T-helper 17 cell (primary cell): ENCODE results near the gene GPC6. TPM values are rescaled to one million over a fixed set of nuclear protein-coding genes. Genes with fewer than 3 reads are reported as not detected.

Experiments used
- ATAC-seq: fragments of 150-1000 bp; cut with Tn5 transposase; 2 replicates; pipeline ENCODE4 v1.10.0; 2021; ENCODE audit warnings: mild to moderate bottlenecking, moderate library complexity
- DNase-seq, 3 donors: peaks; one replicate each; pipeline versions ENCODE4 v3.0.0 to v3.0.0-alpha.2; 2020 to 2021
- H3K9me3 ChIP-seq: one replicate; pipeline ENCODE4 v1.7.0; 2013; ENCODE audit warnings: low read length, mild to moderate bottlenecking; ENCODE audit not compliant: control insufficient read depth, poor library complexity, severe bottlenecking
- H3K27ac Mint-ChIP-seq: one replicate; pipeline ENCODE4 v1.8.0; 2022; ENCODE audit warnings: mild to moderate bottlenecking, moderate library complexity, mixed read lengths
- H3K27me3 Mint-ChIP-seq: one replicate; pipeline ENCODE4 v1.8.0; 2022; ENCODE audit warnings: mixed read lengths
- H3K36me3 Mint-ChIP-seq: one replicate; pipeline ENCODE4 v1.8.0; 2022; ENCODE audit warnings: low read depth, mixed read lengths
- H3K4me1 Mint-ChIP-seq: one replicate; pipeline ENCODE4 v1.8.0; 2022; ENCODE audit warnings: mild to moderate bottlenecking, mixed read lengths
- H3K4me3 Mint-ChIP-seq: one replicate; pipeline ENCODE4 v1.8.0; 2022; ENCODE audit warnings: mild to moderate bottlenecking, moderate library complexity, mixed read lengths
- total RNA-seq, 4 donors: library from RNA in 2 of 4; stranded (reverse) in 2 of 4; gene quantifications; one replicate each; pipeline ENCODE4 v1.2.3 and lab custom pipeline; 2022 to 2026

Gene GPC6
- total RNA-seq, 2 donors from 2014 or later = not detected

DNA sequence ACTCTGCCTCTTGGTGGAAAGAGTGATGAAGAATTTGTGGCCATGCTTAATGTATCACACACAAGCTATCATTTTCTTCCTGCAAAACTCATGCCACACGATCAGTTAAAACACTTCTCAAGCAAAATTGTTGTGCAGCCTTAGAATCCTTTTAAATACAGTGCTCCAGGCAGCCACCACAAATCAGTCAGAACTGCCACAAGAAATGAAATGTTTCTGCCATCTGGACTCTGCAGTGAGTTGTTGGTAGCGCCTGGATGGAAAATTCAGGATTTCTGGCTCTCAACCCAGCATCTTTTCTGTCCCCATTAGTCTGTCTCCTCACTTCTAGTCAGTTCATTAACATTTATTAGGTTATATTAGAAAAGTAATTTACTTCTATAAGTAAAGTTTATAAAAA is 179.5 kb downstream of the GPC6 start:
- Mint-ChIP-seq H3K36me3 (no peaks in the 10 kb centered on the region), H3K27ac (no peak overlapping the region), H3K27me3 (no peaks in the 10 kb centered on the region), H3K4me1 (no peaks in the 10 kb centered on the region), H3K4me3 (no peak overlapping the region)
- ATAC-seq = no peak
- DNase-seq = no peak
- no peaks in the 10 kb centered on the region for H3K9me3 ChIP-seq

DNA sequence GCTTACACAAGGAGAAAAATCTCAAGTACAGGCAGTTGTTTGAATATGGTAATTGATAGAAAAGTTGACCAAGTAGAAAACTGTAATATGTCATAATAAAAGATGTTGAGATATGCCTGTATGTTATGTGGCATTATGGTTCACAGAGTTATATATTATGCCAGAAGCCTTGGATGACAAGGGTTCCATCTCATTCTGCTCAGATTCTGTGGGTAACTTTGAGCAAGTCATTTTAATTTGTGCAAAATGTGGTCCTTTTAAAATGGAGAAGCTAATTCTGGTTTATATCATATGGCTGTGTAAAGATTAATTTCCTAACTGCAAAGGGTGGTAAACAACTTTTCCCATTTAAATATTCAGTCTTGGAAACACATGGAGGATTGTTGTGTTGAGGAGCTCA is 180.9 kb downstream of the GPC6 start:
- H3K27me3 Mint-ChIP-seq = no peaks in the 10 kb centered on the region
- no peak for DNase-seq
- H3K27ac Mint-ChIP-seq = no peak overlapping the region
- H3K4me3 Mint-ChIP-seq = no peak overlapping the region
- H3K9me3 ChIP-seq = no peaks in the 10 kb centered on the region
- no peaks in the 10 kb centered on the region for H3K36me3 Mint-ChIP-seq
- no peaks in the 10 kb centered on the region for H3K4me1 Mint-ChIP-seq
- ATAC-seq = no peak

DNA sequence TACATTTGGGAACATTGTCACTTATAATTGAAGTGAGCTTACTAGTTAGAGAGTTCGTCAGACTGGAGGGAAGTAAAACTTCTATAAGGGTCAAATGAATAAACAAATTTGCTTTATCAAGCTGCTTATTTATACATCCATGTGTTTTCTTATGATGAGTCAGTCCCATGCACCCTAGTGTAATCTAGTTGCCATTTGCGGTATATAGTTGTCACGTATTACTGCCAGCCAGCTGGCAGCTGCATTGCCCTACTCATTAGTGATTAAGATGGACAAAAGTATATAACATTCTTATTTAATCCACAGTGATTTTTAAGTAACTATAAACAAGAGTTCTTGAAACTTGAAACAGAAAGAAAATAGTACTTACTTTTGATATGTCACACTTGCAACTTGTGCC is 182.4 kb downstream of the GPC6 start:
- H3K4me3 Mint-ChIP-seq = no peak overlapping the region
- ATAC-seq (no peak), DNase-seq (no peak)
- no peaks in the 10 kb centered on the region for H3K27me3 Mint-ChIP-seq
- H3K27ac Mint-ChIP-seq = no peak overlapping the region
- no peaks in the 10 kb centered on the region for H3K4me1 Mint-ChIP-seq
- H3K36me3 Mint-ChIP-seq = no peaks in the 10 kb centered on the region
- no peaks in the 10 kb centered on the region for H3K9me3 ChIP-seq

DNA sequence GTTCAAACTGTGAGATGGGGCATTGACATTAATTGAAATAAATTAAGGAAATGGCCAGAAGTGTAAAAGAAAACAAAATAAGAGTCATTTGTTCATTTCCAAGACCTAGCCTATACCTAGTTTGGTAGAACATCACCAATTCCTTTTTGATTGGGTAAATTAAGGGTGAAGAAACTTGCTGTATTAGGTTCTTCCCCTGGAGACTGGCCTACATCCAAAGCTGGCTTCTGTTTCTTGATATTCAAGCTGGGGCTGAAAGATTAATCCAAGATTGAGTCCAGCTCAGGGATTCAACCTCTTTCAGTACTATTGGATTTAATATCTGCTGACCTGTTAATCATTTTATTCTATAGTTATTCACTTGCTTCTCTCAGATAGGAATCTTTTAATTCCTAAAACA is 183.2 kb downstream of the GPC6 start:
- no peak for DNase-seq
- no peaks in the 10 kb centered on the region for H3K9me3 ChIP-seq
- no peak overlapping the region for H3K27ac Mint-ChIP-seq
- H3K36me3 Mint-ChIP-seq = no peaks in the 10 kb centered on the region
- H3K4me1 Mint-ChIP-seq = no peaks in the 10 kb centered on the region
- H3K27me3 Mint-ChIP-seq = no peaks in the 10 kb centered on the region
- H3K4me3 Mint-ChIP-seq = no peak overlapping the region
- ATAC-seq = no peak

DNA sequence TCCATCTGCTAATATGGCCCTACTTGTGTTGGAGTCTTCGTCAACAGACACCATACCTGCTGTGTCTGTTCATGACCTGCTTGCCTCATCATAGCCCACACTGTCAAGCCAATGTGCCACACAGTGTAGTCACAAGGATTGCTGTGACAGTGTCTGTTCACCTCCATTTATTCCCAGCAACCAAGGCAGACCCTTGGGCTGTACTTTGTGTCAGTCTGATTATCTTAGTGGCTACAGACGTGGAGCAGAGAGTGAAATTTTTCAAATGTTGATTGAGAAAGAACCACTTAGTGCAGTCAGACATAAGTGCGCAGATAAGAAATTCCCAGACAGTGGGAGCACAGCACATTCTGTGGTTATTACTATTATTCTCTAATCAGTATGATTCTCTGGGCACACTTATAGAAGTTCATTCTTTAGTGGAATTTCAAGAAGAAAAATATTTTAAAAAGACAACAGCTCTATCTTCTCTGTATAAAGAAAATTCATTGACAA is 184.6 kb downstream of the GPC6 start:
- H3K4me3 Mint-ChIP-seq = no peak overlapping the region

DNA sequence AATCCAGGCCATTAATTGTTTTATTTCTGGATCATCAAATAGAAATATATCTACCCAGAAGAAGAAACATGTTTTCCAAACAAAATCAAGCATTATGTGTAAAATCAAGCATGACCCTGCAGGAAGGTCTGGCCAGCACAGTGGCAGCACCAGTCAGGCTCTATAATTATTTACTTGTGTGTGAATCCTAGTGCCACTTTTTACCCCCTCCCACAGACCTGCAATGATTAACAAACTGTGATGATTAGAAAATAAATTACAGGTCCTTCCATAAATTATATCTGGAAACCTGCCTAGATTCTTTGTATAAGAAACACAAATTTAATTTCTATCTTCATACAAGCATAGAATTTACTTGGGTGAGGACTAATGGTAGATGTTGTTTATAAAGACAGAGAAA is 186.1 kb downstream of the GPC6 start:
- DNase-seq = no peak
- no peaks in the 10 kb centered on the region for H3K27me3 Mint-ChIP-seq
- H3K27ac Mint-ChIP-seq = no peak overlapping the region
- H3K4me1 Mint-ChIP-seq = no peaks in the 10 kb centered on the region
- H3K9me3 ChIP-seq = no peaks in the 10 kb centered on the region
- H3K4me3 Mint-ChIP-seq = no peak overlapping the region
- no peaks in the 10 kb centered on the region for H3K36me3 Mint-ChIP-seq
- no peak for ATAC-seq

More for the DNA sequence above, 184.6 kb downstream of the GPC6 start:
- Mint-ChIP-seq H3K27me3 (no peaks in the 10 kb centered on the region), H3K27ac (no peak overlapping the region), H3K4me1 (no peaks in the 10 kb centered on the region), H3K36me3 (no peaks in the 10 kb centered on the region)
- ATAC-seq (no peak), DNase-seq (no peak)
- H3K9me3 ChIP-seq = no peaks in the 10 kb centered on the region

DNA sequence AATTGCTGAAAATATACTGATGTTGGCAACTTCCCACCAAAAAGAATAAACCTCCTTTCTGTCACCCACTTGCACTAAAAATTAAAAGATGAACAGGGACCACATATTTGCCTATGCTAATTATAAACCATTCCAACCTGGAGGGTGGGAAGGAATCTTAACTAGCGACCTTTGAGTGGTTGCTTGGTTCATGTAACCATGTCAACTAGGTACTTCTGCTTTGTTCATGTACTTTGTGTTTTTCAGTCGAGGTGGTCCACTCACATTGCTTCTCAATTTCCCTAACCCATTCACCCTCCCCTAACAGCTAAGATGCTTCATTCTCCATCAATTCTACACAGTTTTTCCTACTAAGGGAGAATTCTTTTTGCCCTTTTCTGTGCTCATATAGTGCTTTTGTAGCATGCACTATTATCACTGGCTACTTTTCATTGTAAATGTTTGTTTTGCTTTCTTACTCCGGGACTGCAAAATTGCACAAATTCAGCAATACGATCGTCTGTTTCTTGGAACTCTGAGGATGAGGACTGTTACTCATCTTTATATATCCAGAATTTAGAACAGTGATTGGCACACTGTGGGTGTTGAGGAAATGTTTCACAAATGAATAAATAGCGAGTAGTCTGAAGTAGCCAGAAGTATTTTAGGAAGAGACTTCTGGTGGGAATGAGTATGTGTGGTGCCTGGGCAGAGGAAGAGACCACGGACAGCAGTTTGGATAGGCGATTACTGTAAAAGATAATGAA is 187.5 kb downstream of the GPC6 start:
- Mint-ChIP-seq H3K27ac (no peak overlapping the region), H3K4me1 (no peaks in the 10 kb centered on the region), H3K36me3 (no peaks in the 10 kb centered on the region), H3K4me3 (no peak overlapping the region), H3K27me3 (no peaks in the 10 kb centered on the region)
- no peaks in the 10 kb centered on the region for H3K9me3 ChIP-seq
- DNase-seq = no peak
- no peak for ATAC-seq

DNA sequence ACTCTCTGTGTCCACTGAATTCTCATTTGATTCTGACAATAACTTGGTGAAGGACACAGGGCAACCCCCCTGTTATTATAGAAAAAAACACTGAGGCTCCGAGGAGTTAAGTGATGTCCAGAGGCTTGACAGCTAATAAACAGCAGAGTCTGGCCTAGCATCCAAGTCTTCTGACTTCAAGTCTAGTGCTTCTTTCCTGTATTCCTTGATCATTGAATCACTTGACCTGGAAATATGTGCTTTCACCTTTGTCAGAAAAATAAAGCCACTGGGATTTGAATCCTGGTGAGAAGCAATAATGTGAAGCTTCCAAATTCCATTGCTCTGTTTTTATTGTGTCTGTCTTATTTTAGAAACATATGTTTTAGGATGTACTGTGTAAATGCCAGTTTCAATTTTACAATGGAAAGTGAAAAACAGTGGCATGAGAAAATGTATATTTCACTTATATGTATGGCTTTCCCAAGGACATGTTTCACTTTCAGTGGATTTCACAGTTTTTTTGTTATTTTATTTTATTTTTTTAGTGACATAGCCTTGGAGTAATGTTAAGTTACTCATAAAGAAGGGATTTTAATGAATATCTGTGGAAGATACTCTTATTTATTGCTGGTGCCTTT is 190.2 kb downstream of the GPC6 start:
- H3K9me3 ChIP-seq = no peaks in the 10 kb centered on the region
- DNase-seq (no peak), ATAC-seq (no peak)
- Mint-ChIP-seq H3K27me3 (no peaks in the 10 kb centered on the region), H3K27ac (no peak overlapping the region), H3K36me3 (no peaks in the 10 kb centered on the region), H3K4me1 (no peaks in the 10 kb centered on the region), H3K4me3 (no peak overlapping the region)

DNA sequence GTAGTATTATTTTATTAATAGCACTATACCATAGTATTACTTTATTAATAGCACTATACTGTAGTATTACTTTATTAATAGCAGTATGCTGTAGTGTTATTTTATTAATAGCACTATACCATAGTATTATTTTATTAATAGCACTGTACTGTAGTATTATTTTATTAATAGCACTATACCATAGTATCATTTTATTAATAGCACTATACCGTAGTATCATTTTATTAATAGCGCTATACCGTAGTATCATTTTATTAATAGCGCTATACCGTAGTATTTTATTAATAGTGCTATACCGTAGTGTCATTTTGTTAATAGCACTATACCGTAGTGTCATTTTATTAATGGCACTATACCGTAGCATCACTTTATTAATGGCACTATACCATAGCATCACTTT is 191.8 kb downstream of the GPC6 start:
- ATAC-seq (no peak), DNase-seq (no peak)
- H3K9me3 ChIP-seq = no peaks in the 10 kb centered on the region
- Mint-ChIP-seq H3K4me3 (no peak overlapping the region), H3K27me3 (no peaks in the 10 kb centered on the region), H3K36me3 (no peaks in the 10 kb centered on the region), H3K27ac (no peak overlapping the region), H3K4me1 (no peaks in the 10 kb centered on the region)

DNA sequence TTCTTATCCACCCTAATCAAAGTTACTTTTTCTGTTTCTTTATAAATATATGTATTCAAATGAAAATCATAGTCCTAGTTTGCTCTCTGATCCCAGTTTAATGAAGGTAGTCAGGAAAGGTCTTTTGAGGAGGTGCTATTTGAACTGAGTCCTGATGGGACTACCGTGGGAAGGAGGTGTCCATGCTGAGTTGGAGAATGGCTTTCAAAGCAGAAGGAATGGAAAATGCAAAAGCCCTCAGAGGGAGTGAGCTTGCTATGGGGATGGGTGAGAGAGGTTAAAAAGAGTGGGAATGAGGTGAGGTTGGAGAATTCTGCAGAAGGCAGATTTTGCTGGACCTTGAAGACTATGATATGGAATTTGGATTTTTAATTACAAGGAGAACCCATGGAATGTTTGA is 193.6 kb downstream of the GPC6 start:
- no peaks in the 10 kb centered on the region for H3K9me3 ChIP-seq
- no peak overlapping the region for H3K27ac Mint-ChIP-seq
- no peak overlapping the region for H3K4me3 Mint-ChIP-seq
- no peak for DNase-seq
- no peaks in the 10 kb centered on the region for H3K27me3 Mint-ChIP-seq
- H3K36me3 Mint-ChIP-seq = no peaks in the 10 kb centered on the region
- ATAC-seq = no peak
- H3K4me1 Mint-ChIP-seq = no peaks in the 10 kb centered on the region

DNA sequence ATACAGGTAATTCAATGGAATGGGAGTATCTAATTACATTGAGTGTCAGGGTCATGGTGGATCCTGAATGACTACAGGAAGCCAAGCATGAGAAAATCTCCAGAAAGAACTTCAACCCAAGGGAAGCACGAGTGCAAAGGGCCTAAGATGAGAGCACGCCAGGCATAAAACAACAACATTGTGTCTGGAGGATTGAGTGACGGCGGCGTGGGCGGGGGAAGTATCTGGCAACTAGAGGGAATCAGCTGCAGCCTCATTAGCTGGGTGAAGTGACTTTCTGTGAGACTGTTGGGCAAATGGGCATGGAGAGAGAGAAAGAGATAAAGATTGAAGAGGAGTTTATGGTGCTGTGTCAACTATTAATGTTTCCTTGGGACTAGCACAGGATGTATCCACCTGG is 194.3 kb downstream of the GPC6 start:
- no peaks in the 10 kb centered on the region for H3K9me3 ChIP-seq
- no peak overlapping the region for H3K4me3 Mint-ChIP-seq
- H3K27ac Mint-ChIP-seq = no peak overlapping the region
- no peaks in the 10 kb centered on the region for H3K4me1 Mint-ChIP-seq
- no peak for DNase-seq
- H3K27me3 Mint-ChIP-seq = no peaks in the 10 kb centered on the region
- H3K36me3 Mint-ChIP-seq = no peaks in the 10 kb centered on the region
- ATAC-seq = no peak

DNA sequence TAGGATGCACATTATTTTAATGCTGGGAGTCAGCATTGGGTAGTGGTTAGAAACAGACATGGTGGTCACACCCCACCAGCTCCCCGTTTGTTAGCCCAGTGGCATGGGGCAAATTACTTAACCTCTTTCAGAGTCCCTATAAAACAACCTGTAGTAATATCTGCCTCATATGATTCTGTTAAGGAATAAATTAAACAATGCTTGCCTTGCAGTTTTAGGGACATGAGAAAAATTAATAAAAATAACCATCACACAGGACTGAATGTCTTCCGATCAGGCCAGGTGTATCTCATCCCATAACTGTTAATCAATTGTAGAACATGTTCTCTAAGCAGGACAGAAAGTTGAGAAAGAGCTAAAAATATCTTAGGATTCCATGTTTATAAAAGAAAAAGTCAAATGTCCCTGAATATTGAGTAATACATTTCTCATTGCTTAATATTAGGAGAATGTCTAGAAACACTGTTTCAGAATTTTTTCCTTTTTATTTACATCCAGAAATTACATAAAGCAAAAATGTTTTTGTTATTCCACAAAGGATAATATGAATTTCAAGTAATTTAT is 196.5 kb downstream of the GPC6 start:
- H3K9me3 ChIP-seq = no peaks in the 10 kb centered on the region
- no peaks in the 10 kb centered on the region for H3K36me3 Mint-ChIP-seq
- H3K4me1 Mint-ChIP-seq = no peaks in the 10 kb centered on the region
- no peak overlapping the region for H3K4me3 Mint-ChIP-seq
- no peak overlapping the region for H3K27ac Mint-ChIP-seq
- H3K27me3 Mint-ChIP-seq = no peaks in the 10 kb centered on the region
- no peak for ATAC-seq
- no peak for DNase-seq

DNA sequence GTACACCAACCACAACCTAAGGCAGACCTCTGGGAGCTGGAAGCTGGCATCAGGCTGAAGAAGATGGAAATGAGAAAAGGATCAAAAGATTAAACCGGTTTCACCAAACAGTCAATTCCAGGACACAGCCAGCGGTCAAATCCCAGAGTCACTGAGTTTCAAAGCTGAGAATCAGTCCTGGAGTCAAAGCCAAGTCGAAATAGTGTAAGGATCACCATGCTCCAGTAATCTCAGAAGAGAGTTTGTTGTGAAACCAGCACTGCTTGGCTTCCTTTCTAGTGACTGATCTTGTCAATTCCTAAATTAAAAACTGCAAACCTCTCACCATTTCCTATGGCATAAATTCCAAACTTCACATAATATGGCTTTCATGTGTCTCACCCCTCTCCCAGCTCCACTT is 198.8 kb downstream of the GPC6 start:
- H3K27me3 Mint-ChIP-seq = no peaks in the 10 kb centered on the region
- H3K4me1 Mint-ChIP-seq = no peaks in the 10 kb centered on the region

DNA sequence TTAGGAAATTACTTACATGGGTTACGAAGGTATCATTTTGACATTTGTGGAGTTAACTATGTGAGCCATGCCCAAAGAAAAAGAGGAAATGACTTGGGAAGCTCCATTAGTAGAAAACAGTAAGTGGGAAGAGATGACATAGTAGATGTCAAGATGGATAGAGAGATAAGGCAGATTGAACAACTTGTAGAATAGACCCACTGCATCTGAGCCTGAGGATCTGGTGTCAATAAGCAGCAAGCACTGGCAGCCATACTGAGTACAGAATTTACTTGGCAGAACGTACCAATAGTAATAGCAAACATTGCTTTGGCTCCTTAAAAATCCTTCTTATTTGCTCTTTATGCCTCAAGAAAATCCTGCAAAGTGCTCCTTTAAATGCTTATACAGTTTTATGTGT is 203.8 kb downstream of the GPC6 start:
- Mint-ChIP-seq H3K4me1 (no peaks in the 10 kb centered on the region), H3K36me3 (no peaks in the 10 kb centered on the region), H3K27ac (no peak overlapping the region), H3K4me3 (no peak overlapping the region), H3K27me3 (no peaks in the 10 kb centered on the region)
- H3K9me3 ChIP-seq = no peaks in the 10 kb centered on the region
- ATAC-seq (no peak), DNase-seq (no peak)

More for the DNA sequence above, 198.8 kb downstream of the GPC6 start:
- Mint-ChIP-seq H3K27ac (no peak overlapping the region), H3K4me3 (no peak overlapping the region), H3K36me3 (no peaks in the 10 kb centered on the region)
- no peak for DNase-seq
- no peaks in the 10 kb centered on the region for H3K9me3 ChIP-seq
- no peak for ATAC-seq
